ENCODE data around the gene CBX5. TPM values are rescaled to one million over a fixed set of nuclear protein-coding genes. Genes with fewer than 3 reads are reported as not detected.

Gene CBX5
- total and polyA plus RNA-seq, 9 of the 15 experiments (the other 6 are each of a cell fraction or from before 2014, with no cell fraction given) = 32.6 to 102 (median 59.2) TPM

DNA sequence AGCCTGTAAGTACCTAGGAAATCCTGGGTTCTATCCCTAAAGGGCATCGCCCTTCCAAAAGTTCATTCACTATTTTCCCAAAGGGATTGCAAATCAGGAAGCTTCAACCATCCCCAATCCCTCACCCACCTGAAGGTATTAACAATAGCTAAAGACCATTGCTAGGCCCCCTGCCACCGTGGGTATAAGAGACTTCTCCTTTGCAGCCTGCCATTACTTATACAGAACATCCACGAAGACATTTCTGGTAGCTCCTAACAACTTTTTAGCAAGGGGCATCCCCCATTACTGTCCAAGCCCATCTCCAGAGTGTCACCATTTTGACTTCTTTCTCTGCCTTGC lies 90.8 kb downstream of the CBX5 start (continued):
- no peak for TF ChIP-seq KDM5B (IDR thresholded peaks at IDR 0.05; ENCODE audit: insufficient replicate concordance, low read depth, low read length)
- no peak for TF ChIP-seq ESRRB (CRISPR knock-in tag; IDR thresholded peaks at IDR 0.05; ENCODE audit: borderline replicate concordance)
- TF ChIP-seq RCOR1 (IDR thresholded peaks at IDR 0.05; ENCODE audit: borderline replicate concordance in 1 of 2, low read depth in 2 of 2, low read length in 2 of 2) = no peak
- TF ChIP-seq KLF1 (tag; IDR thresholded peaks at IDR 0.05) = no peak
- TF ChIP-seq, protein P1, sequence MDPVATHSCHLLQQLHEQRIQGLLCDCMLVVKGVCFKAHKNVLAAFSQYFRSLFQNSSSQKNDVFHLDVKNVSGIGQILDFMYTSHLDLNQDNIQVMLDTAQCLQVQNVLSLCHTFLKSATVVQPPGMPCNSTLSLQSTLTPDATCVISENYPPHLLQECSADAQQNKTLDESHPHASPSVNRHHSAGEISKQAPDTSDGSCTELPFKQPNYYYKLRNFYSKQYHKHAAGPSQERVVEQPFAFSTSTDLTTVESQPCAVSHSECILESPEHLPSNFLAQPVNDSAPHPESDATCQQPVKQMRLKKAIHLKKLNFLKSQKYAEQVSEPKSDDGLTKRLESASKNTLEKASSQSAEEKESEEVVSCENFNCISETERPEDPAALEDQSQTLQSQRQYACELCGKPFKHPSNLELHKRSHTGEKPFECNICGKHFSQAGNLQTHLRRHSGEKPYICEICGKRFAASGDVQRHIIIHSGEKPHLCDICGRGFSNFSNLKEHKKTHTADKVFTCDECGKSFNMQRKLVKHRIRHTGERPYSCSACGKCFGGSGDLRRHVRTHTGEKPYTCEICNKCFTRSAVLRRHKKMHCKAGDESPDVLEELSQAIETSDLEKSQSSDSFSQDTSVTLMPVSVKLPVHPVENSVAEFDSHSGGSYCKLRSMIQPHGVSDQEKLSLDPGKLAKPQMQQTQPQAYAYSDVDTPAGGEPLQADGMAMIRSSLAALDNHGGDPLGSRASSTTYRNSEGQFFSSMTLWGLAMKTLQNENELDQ (CRISPR knock-in tag; IDR thresholded peaks at IDR 0.05; ENCODE audit: borderline replicate concordance) = no peak
- no peak for TF ChIP-seq PML (IDR thresholded peaks at IDR 0.05; ENCODE audit: low read length)
- TF ChIP-seq NFE2L1 (tag; IDR thresholded peaks at IDR 0.05; ENCODE audit: borderline replicate concordance, low read depth) = no peak
- TF ChIP-seq MTF1 (CRISPR knock-in tag; IDR thresholded peaks at IDR 0.05; ENCODE audit: borderline replicate concordance) = no peak
- no peak for TF ChIP-seq RUNX1 (IDR thresholded peaks at IDR 0.05; ENCODE audit: low read depth)
- no peak for TF ChIP-seq NCOA6 (IDR thresholded peaks at IDR 0.05)
- no peak for TF ChIP-seq STAT5B (CRISPR knock-in tag; IDR thresholded peaks at IDR 0.05)
- TF ChIP-seq EHMT2 (IDR thresholded peaks at IDR 0.05) = 0 out of 2 replicates have a peak, but pooled peaks have one; percentile 17
- no peak for TF ChIP-seq GATAD2B (IDR thresholded peaks at IDR 0.05; ENCODE audit: borderline replicate concordance)
- TF ChIP-seq, protein P2, sequence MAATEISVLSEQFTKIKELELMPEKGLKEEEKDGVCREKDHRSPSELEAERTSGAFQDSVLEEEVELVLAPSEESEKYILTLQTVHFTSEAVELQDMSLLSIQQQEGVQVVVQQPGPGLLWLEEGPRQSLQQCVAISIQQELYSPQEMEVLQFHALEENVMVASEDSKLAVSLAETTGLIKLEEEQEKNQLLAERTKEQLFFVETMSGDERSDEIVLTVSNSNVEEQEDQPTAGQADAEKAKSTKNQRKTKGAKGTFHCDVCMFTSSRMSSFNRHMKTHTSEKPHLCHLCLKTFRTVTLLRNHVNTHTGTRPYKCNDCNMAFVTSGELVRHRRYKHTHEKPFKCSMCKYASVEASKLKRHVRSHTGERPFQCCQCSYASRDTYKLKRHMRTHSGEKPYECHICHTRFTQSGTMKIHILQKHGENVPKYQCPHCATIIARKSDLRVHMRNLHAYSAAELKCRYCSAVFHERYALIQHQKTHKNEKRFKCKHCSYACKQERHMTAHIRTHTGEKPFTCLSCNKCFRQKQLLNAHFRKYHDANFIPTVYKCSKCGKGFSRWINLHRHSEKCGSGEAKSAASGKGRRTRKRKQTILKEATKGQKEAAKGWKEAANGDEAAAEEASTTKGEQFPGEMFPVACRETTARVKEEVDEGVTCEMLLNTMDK (IDR thresholded peaks at IDR 0.05; ENCODE audit: borderline replicate concordance, insufficient read depth, low read depth, low read length, poor library complexity, severe bottlenecking) = no peak
- TF ChIP-seq SRSF7 (optimal IDR thresholded peaks at IDR 0.05; ENCODE audit: low read depth, low read length) = no peak
- TF ChIP-seq CHD2 (IDR thresholded peaks at IDR 0.05; ENCODE audit: low read depth, low read length) = no peak
- TF ChIP-seq, protein P3, sequence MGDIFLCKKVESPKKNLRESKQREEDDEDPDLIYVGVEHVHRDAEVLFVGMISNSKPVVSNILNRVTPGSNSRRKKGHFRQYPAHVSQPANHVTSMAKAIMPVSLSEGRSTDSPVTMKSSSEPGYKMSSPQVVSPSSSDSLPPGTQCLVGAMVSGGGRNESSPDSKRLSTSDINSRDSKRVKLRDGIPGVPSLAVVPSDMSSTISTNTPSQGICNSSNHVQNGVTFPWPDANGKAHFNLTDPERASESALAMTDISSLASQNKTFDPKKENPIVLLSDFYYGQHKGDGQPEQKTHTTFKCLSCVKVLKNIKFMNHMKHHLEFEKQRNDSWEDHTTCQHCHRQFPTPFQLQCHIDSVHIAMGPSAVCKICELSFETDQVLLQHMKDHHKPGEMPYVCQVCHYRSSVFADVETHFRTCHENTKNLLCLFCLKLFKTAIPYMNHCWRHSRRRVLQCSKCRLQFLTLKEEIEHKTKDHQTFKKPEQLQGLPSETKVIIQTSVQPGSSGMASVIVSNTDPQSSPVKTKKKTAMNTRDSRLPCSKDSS (IDR thresholded peaks at IDR 0.05; ENCODE audit: low read depth, partially characterized antibody) = no peak
- TF ChIP-seq GABPA (tag; conservative IDR thresholded peaks at IDR 0.05; ENCODE audit: low read depth) = peak; percentile 13
- TF ChIP-seq KDM1A (IDR thresholded peaks at IDR 0.05) = no peak
- no peak for TF ChIP-seq BCL6 (CRISPR knock-in tag; IDR thresholded peaks at IDR 0.05)
- TF ChIP-seq PHF20 (IDR thresholded peaks at IDR 0.05; ENCODE audit: partially characterized antibody) = peak; percentile 14
- TF ChIP-seq MEF2D (tag; conservative IDR thresholded peaks at IDR 0.05; ENCODE audit: low read depth) = no peak
- no peak for TF ChIP-seq ZNF140 (CRISPR knock-in tag; IDR thresholded peaks at IDR 0.05)
- TF ChIP-seq ZNF316 (IDR thresholded peaks at IDR 0.05) = no peak
